C4-2B (cell line): ENCODE results near the gene DEPDC4.

ENCODE experiments used
- H3K27ac ChIP-seq: fragments of 450-650 bp; 2 replicates; pipeline ENCODE4 v1.5.1; 2017
- CTCF ChIP-seq: fragments of 450-650 bp; conservative IDR thresholded peaks from 2 replicates; pipeline ENCODE4 v1.5.1; 2017; ENCODE audit warnings: mild to moderate bottlenecking
- ZFX ChIP-seq: fragments of 450-650 bp; IDR thresholded peaks from 2 replicates; pipeline ENCODE4 v1.6.1; 2017

DEPDC4 gene

GRCh38 chr12:100197486-100197885 lies 69.4 kb downstream of the DEPDC4 start:
- TF ChIP-seq ZFX: no peak
- no peak for TF ChIP-seq CTCF
- H3K27ac ChIP-seq: no peak overlapping the region

GRCh38 chr12:100193085-100193484 lies 73.8 kb downstream of the DEPDC4 start:
- no peak for TF ChIP-seq CTCF
- no peak for TF ChIP-seq ZFX
- no peak overlapping the region for H3K27ac ChIP-seq
